ENCODE data around the gene LSM12. TPM values are rescaled to one million over a fixed set of nuclear protein-coding genes. Genes with fewer than 3 reads are reported as not detected.

Gene LSM12
- total RNA-seq, 4 donors from 2014 or later, result 41.3 to 47.2 (median 43.8) TPM

GRCh38 chr17:44084131-44084538, 17.7 kb upstream of the LSM12 start:
- H3K4me1 ChIP-seq, result no peaks in the 10 kb centered on the region
- intact Hi-C loops (cut with DNase I), result no loop called here
- H3K9me3 ChIP-seq, result no peaks in the 10 kb centered on the region
- H3K27me3 ChIP-seq, result no peaks in the 10 kb centered on the region
- no peak overlapping the region for H3K4me3 ChIP-seq (replicated peaks in 1 of 3)
- 71 to 90% methylated on average over 10 of the region's 10 CpGs for WGBS, 2 donors
- no peak overlapping the region for H3K27ac ChIP-seq
- peak in 1 of 6 experiments; percentile 4 for TF ChIP-seq CTCF (IDR thresholded peaks at IDR 0.05)
- no peak for TF ChIP-seq POLR2A (IDR thresholded peaks at IDR 0.05)
- DNase-seq, result no peak
- peaks cover 72 to 73% of the 10 kb centered on the region in 2 donors for H3K36me3 ChIP-seq

GRCh38 chr17:44083250-44083849, 16.9 kb upstream of the LSM12 start:
- H3K27ac ChIP-seq, result no peak overlapping the region
- DNase-seq, result no peak
- H3K4me1 ChIP-seq, result no peaks in the 10 kb centered on the region
- no peaks in the 10 kb centered on the region for H3K9me3 ChIP-seq
- H3K27me3 ChIP-seq, result no peaks in the 10 kb centered on the region
- no peak overlapping the region for H3K4me3 ChIP-seq (replicated peaks in 1 of 3)
- TF ChIP-seq CTCF (IDR thresholded peaks at IDR 0.05) (no peak), POLR2A (IDR thresholded peaks at IDR 0.05) (no peak)
- intact Hi-C loops (cut with DNase I), result no loop called here
- H3K36me3 ChIP-seq, result peaks cover 73% of the 10 kb centered on the region in 2 donors
- WGBS, 2 donors, result 81 to 89% methylated on average over 3 to 12 of the region's 12 CpGs

- peaks cover 73 to 79% of the 10 kb centered on the region in 2 donors for H3K36me3 ChIP-seq
- no peaks in the 10 kb centered on the region for H3K27me3 ChIP-seq
Observed at GRCh38 chr17:44082256-44082927, 15.9 kb upstream of the LSM12 start.

GRCh38 chr17:44081681-44082080, 15.2 kb upstream of the LSM12 start:
- no peak for DNase-seq
- no peak overlapping the region for H3K4me3 ChIP-seq (replicated peaks in 1 of 3)
- TF ChIP-seq POLR2A (IDR thresholded peaks at IDR 0.05) (no peak), CTCF (IDR thresholded peaks at IDR 0.05) (no peak)
- peaks cover 76 to 84% of the 10 kb centered on the region in 2 donors for H3K36me3 ChIP-seq
- no peak overlapping the region for H3K27ac ChIP-seq
- intact Hi-C loops (cut with DNase I), result no loop called here
- 90 to 95% methylated on average over 3 of the region's 3 CpGs for WGBS, 2 donors
- no peaks in the 10 kb centered on the region for H3K9me3 ChIP-seq
- H3K27me3 ChIP-seq, result no peaks in the 10 kb centered on the region
- H3K4me1 ChIP-seq, result no peaks in the 10 kb centered on the region

More at GRCh38 chr17:44082256-44082927, 15.9 kb upstream of the LSM12 start:
- no peak for TF ChIP-seq CTCF (IDR thresholded peaks at IDR 0.05)
- no peak for TF ChIP-seq POLR2A (IDR thresholded peaks at IDR 0.05)
- 84 to 90% methylated on average over 21 of the region's 21 CpGs for WGBS, 2 donors
- Histone ChIP-seq H3K9me3 (no peaks in the 10 kb centered on the region), H3K27ac (no peak overlapping the region), H3K4me3 (replicated peaks in 1 of 3) (no peak overlapping the region), H3K4me1 (no peaks in the 10 kb centered on the region)
- no peak for DNase-seq
- intact Hi-C loops (cut with DNase I), result no loop called here

All from thyroid gland (tissue), 4 donors.